GM18858 (cell line): ENCODE results near the gene STK32A.

Experiments used
- ATAC-seq: cut with Tn5 transposase; IDR thresholded peaks from one replicate; pipeline ENCODE4 v1.9.1; 2021; ENCODE audit not compliant: unreplicated experiment

STK32A gene

DNA sequence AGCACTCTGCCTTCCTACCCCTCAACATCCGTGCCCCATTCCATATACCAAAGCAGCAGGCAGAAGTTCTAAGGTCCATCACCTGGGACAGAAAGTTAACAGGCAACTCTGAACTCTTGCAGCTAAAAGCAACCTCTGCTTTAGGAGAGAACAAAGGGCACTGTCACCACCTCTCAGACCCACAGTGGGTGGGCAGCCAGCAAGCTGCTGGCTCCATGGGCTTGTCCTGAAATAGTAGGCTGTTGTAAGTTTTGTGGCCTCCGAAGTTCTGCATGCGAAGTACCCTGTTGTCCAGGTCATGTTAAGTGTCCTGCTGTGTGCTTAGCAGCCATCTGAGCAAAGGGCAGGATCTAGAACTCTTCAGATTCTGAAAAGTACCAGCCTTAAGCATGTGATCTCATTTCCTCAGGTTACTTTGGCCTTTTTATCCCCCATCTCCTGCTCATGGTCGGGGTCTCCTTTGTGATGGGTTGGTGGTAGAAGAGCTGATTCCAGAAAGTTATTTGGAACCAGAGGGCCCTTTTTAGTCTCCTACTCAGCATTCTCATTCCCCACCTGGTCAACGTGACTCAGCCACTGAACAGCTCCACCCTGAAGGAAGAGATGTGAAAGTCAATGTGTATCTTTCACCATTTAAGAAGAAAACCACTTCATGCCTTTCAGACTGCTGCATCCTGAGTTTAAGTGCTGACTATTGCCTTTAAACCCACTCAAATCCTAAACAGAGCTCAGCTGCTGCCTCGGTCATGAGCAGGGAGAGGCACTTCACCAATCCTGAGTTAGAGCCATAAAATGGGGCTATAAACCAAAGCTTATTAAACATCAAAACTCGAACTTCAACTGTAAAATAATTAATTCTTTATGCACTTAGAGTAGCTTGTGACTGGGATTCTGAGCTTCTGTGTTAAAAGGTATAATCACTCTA lies 153.6 kb downstream of the STK32A start:
- ATAC-seq = no peak

DNA sequence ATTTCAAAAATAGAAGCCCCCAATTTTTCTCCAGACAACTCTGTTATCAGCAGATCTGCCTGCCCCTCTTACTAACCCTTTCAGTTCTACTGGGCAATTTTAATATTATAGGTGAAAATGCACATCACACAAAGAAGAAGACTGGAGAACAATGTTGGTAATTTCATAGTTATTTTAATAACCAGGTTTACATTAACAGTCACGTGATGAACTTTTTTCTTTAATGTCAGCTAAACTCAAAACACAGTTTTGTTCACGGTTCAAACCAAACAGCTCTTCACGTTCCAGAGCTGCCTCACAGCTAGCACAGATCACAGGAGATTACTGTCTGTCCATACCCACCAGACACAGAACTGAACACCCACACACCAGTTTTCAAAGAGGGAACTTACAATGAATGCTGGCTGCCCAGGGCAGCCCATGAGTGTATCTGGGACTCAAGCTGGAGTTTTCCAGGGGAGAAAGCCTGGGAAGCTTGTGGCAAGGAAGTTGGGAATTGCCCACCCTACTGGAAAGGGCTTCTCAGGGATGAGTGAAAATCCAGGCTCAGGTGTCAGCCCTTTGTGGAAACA lies 155.9 kb downstream of the STK32A start:
- no peak for ATAC-seq

DNA sequence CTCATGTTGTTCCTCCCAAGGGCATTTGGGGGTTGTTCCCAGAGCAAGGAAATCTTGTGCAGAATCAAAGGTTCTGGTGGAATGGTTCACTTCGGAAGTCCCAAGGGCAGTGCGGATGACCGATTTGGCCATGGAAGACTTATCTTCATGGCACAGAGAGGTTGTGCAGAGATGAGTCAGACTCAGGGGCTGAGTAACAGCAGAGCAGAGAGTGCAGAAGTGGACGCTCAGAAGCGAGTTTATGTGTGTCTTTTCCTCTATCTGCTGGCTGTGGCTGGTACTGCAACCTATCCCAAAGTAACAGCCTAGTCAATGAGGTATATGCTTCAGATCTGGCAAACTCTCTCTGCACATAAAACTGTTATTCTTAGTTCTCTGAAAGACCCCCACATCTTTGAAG lies 157.0 kb downstream of the STK32A start:
- ATAC-seq = peak; percentile 89

DNA sequence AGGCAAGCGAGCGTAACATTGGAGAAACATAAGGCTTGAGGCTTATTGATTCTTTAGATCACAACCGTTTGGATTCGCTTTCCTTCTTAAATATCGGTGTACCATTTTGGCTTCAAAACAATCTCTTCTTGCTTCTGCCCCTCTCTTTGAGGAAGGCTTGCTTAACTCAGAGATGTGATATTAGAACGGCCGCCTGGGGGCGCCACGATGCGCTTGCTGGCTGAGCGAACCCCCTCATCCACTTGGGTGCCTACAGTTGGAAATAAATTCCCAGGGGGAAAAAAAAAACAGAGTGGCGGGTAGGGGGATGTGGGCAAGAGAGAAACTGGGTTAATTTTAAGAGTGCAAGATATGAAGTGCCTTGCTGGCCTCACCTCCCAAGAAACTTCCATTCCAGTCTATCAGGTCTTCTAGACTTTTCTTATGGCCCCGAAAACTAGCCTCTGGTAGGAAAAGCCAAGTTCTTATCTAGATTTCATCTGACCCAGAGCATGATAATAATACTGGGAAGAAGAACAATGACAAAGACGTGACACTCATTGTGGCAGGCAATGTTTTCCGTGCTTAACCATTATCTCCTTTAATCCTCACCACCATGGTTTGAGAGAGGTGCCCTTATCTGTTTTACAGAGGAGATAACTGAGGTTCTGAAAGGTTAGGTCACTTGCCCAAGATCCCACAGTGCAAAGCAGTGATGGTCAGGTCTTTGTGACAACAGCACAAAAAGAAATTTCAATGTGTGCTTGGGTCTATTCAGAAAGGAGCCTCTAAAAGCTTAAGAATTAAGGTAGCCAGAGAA lies 159.2 kb downstream of the STK32A start:
- no peak for ATAC-seq

DNA sequence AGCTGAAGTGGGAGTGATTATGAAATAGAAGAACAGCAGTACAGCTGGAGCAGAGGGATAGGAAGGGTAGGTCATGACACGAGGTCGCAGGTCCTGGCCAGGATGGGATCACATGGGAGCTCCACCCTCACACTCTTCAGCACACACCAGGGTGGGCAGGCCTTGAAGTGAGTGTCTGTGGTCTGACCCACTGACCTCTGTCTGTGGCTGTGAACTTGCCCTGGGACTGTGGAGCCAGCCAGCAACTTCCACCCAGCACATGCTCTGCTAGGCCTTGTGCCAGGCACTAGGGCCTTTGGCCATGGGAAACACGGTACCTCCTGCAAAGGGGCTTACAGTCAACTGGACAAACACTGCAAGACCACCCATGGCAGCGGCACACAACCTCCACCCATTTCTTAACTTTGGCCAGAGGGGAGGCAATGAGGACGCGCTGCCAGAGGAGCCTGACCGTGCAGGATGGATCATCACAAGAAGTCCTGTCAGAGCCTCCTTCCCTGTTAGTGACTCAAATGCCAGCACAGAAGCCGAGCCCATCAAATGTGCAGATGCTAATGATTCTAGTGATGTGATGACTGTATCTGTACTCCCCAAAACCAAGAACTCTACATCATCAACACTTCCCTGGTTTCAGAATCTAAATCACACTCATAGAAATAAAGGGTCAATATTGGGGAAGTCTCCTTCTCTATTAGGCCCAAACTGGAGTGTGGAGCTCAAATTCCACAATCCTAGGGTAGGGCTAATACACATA lies 161.4 kb downstream of the STK32A start:
- ATAC-seq = no peak

- ATAC-seq = no peak
These were observed 162.8 kb downstream of the STK32A start for GRCh38 chr5:147397616-147398015.

- ATAC-seq = no peak
These were observed 164.0 kb downstream of the STK32A start for GRCh38 chr5:147398860-147399259.

GRCh38 chr5:147400126-147400809 lies 165.4 kb downstream of the STK32A start:
- no peak for ATAC-seq

- no peak for ATAC-seq
These were observed 166.1 kb downstream of the STK32A start for GRCh38 chr5:147400881-147401280.

- ATAC-seq = peak; percentile 95
These were observed 169.1 kb downstream of the STK32A start for GRCh38 chr5:147403651-147404640.

GRCh38 chr5:147404706-147405105 lies 169.9 kb downstream of the STK32A start:
- peak; percentile 9 for ATAC-seq

DNA sequence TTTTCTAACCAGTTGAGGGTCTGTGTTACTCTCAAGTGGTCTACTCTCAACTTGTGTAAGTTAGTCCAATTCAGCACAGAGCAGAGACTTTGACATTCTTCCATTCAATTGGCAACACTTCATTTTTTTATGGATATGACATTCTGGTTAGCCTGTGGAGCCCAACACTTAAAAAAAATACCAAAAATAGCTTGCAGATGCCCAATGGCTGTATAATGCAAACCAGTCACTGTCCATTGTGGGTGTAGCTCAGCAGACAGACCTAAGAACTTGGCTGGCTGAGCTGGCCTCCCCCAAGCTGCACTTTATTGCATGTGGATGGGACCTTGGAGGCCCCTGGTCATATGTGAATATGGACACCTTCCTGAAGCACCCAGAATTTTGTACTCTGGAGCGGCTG lies 171.8 kb downstream of the STK32A start:
- no peak for ATAC-seq

DNA sequence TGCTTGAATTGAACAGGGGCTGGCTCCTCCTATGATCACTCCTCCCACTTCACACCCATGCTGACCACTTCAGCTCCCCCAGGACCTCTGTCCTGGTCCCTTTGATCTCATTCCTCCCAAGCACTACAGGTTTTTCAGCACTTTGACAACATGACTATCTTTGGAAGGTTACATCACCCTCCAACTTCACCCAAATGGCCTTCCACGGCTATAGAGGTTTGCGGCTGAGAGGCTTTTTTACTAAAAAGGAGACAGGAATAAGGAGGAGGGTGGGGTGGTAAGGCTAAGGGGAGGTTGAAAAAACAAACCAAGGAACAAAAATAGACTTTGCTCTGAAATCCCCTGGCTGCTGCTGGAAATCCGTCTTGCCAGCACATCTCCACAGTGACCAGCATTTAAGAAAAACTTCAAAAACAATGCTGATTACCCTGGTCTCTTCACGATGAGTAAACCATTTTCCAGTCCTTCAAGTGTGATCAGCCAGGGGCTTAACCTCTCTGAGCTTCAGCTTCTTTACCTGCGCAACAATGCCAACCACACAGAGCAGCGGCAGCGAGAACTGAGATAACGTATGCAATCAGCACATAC lies 172.4 kb downstream of the STK32A start:
- no peak for ATAC-seq

DNA sequence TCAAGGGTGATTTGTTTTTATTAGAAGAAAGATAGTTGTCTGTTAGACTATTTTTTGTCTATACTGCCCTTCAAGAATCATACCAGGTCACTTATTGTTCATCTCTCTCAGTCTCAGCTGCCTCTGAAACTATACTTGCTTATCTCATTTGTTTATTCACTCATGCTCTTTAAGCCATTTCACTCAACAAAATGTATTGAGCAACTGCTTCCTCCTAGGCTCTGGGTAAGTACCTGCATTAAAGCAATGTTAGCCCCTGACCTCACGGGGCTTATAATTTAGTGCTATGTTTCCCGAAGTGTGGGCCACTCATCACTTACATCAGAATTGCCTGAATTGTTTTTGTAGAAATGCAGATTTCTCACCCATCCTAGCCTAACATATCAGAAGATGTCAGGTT lies 174.2 kb downstream of the STK32A start:
- no peak for ATAC-seq

DNA sequence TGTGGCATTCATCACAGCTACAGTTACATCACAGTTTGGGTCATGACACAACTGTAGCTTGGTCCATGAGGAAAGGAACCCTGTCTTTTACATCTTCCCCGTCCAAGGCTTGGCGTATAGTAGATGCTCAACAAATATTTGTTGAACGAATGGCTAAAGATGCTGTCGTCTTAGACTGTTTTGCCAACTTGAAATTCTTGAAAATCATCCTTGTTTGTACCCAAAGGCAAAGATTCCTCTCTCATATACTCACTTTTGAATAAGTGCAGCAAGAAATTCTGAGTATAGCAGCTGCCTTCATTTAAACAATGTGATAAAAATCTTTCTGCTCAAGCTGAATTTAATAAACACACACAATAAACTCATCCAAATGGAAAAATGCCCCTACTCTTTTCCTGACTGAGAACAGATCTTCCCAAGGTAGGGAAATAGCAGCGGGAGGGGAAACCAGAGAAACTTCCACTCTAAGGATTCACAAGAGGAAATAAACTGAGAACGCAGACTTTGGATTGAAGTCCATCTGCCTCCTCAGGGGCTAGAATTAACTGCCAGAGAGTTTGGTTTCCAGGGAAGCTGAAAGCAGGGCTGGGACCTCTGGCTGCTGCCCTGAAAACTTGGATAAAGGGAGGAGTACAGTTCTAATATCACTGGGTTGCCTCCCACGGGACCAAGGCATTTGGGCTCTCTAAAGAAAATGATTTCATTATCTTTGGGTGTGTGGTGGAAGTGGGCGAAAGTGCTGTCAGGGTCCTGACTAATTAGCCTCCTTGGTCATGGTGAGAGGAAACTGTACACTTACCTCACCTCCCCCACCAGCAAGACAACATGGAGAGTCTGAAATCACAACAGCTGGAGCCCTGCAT lies 175.9 kb downstream of the STK32A start:
- ATAC-seq = no peak

DNA sequence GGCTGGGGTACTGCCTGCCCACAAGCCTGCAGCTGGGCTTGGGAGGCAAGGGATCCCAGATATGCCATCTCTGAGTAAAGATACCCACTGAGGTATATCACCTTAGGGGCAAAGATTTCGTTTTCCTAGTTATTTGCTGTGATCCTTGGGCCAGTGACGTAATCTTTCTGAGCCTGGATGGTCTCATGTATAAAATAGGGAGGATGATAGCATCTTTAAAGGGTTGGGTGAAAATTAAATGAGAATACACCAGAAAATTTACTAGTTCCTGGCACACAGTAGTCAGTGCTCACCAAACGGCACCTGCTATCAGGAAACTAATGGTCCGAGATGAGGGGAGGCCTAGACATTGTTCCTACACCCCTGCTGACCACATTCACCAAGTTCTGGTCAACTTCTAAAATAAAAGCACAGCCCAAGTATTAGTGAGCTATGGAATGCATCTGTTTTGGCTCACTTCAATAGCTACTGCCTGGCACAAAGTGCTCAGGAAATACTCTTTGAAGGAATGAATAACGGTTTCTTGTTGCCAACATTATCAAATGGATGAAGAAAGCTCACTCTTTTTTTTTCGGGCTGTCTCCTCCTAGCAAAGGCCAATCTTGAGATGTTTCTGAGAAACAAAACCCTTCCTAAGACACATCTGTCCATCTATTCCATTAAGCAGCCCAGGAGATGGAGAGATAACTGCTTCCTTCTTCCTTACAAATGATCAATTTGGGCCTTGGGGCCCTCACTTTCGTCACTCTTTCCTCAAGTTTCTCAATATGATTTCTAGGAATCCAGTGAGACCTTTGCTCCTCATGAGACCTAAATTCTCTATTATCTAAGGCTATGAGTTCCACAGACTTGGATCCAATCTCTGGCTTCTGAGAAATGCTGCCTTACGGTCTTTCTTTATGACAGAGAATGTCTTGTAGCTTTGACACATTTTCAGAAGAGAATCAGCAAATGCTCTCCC lies 176.8 kb downstream of the STK32A start:
- ATAC-seq = no peak

- ATAC-seq = no peak
These were observed 177.7 kb downstream of the STK32A start for GRCh38 chr5:147412561-147412960.
